ENCODE measurements around the gene ZNF140.

ZNF140 gene

DNA sequence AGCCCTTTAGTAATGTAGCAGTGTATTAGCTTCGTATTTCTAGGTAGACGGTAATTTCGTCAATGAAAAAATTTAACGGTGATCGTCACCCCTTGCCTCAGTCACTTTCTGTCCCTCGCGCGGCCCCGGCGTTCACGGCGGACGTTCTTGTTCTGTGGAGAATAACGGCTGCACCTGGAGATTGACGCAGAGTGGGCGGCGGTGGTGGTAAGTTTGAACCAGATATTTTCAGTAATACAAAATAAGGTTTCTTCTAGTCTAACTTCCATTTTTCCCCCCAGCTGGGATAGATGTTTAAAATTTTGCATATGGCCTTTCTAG, 50.0 kb downstream of the ZNF140 start:
- DNase-seq, result no peak

DNA sequence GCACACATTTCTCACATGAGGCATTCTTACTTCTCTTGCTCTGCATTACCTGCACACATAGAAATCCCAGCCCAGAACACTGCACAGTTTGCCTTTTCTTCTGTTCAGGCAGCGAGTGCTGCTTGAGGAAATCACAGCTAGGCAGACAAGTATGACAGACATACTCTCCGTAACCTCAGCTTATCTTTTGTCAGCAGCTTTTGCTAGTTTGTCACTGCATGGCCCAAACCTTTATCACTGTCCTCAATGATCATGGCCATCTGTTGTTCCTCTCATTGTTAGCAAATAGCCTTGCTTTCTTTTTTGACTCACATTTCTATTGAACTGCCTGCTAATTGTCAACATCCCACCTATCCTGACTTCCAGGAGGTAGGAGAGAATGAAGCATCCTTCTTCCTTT, 55.0 kb downstream of the ZNF140 start:
- DNase-seq, result no peak

DNA sequence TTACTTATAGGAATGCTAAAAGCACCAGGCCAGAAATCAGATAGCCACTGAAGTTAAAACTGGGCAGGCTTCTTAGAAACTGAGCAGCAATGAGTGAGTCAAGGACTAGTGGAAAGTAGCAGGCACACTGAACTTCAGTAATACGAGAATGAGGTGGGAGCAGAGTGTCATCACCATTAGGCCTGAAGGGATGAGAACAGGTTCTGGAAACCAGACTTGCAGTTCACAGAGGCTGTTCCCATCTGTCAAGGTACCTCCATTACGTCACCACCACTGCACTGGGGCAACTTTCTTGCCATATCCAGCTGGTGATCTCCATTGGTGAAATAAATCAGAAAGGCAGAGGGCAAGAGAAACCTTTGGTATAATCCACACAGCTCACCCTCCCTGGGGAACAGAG, 65.3 kb downstream of the ZNF140 start:
- DNase-seq, result no peak

DNA sequence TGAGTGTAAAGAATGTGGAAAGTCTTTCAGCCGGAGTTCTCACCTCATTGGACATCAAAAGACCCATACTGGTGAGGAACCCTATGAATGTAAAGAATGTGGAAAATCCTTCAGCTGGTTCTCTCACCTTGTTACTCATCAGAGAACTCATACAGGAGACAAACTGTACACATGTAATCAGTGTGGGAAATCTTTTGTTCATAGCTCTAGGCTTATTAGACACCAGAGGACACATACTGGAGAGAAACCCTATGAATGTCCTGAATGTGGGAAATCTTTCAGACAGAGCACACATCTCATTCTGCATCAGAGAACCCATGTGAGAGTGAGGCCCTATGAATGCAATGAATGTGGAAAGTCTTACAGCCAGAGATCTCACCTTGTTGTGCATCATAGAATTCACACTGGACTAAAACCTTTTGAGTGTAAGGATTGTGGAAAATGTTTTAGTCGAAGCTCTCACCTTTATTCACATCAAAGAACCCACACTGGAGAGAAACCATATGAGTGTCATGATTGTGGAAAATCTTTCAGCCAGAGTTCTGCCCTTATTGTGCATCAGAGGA, 75.5 kb downstream of the ZNF140 start:
- DNase-seq, result no peak
